Measurements from ENCODE around the gene TRPV6. TPM values are rescaled to one million over a fixed set of nuclear protein-coding genes. Genes with fewer than 3 reads are reported as not detected.

The TRPV6 gene
- total RNA-seq, 1 donor from 2014 or later, result 0.27 TPM

- TF ChIP-seq CTCF (IDR thresholded peaks at IDR 0.05; ENCODE audit: partially characterized antibody, unreplicated experiment), result no peak
- Mint-ChIP-seq H3K4me1 (ENCODE audit: low read depth, unreplicated experiment) (no peaks in the 10 kb centered on the region), H3K27ac (ENCODE audit: unreplicated experiment) (no peak overlapping the region), H3K36me3 (ENCODE audit: unreplicated experiment) (no peaks in the 10 kb centered on the region), H3K9me3 (ENCODE audit: unreplicated experiment) (no peaks in the 10 kb centered on the region), H3K27me3 (ENCODE audit: unreplicated experiment) (peaks cover 2% of the 10 kb centered on the region), H3K4me3 (ENCODE audit: unreplicated experiment) (no peak overlapping the region)
- DNase-seq, result no peak
Measured at GRCh38 chr7:142915315-142915714, 29.8 kb upstream of the TRPV6 start.

- Mint-ChIP-seq H3K27ac (ENCODE audit: unreplicated experiment) (no peak overlapping the region), H3K4me3 (ENCODE audit: unreplicated experiment) (no peak overlapping the region), H3K27me3 (ENCODE audit: unreplicated experiment) (peaks cover 2% of the 10 kb centered on the region), H3K4me1 (ENCODE audit: low read depth, unreplicated experiment) (no peaks in the 10 kb centered on the region), H3K9me3 (ENCODE audit: unreplicated experiment) (no peaks in the 10 kb centered on the region), H3K36me3 (ENCODE audit: unreplicated experiment) (no peaks in the 10 kb centered on the region)
- TF ChIP-seq CTCF (IDR thresholded peaks at IDR 0.05; ENCODE audit: partially characterized antibody, unreplicated experiment), result no peak
- no peak for DNase-seq
Measured at GRCh38 chr7:142914121-142914520, 28.6 kb upstream of the TRPV6 start.

GRCh38 chr7:142913566-142913965 lies 28.0 kb upstream of the TRPV6 start:
- H3K4me3 Mint-ChIP-seq (ENCODE audit: unreplicated experiment), result no peak overlapping the region
- H3K9me3 Mint-ChIP-seq (ENCODE audit: unreplicated experiment), result peaks cover 3% of the 10 kb centered on the region
- H3K4me1 Mint-ChIP-seq (ENCODE audit: low read depth, unreplicated experiment), result no peaks in the 10 kb centered on the region
- no peaks in the 10 kb centered on the region for H3K36me3 Mint-ChIP-seq (ENCODE audit: unreplicated experiment)
- peaks cover 2% of the 10 kb centered on the region for H3K27me3 Mint-ChIP-seq (ENCODE audit: unreplicated experiment)
- no peak overlapping the region for H3K27ac Mint-ChIP-seq (ENCODE audit: unreplicated experiment)
- no peak for DNase-seq
- no peak for TF ChIP-seq CTCF (IDR thresholded peaks at IDR 0.05; ENCODE audit: partially characterized antibody, unreplicated experiment)

- H3K36me3 Mint-ChIP-seq (ENCODE audit: unreplicated experiment), result no peaks in the 10 kb centered on the region
- no peak for DNase-seq
- H3K4me3 Mint-ChIP-seq (ENCODE audit: unreplicated experiment), result no peak overlapping the region
- TF ChIP-seq CTCF (IDR thresholded peaks at IDR 0.05; ENCODE audit: partially characterized antibody, unreplicated experiment), result no peak
- peaks cover 2% of the 10 kb centered on the region for H3K27me3 Mint-ChIP-seq (ENCODE audit: unreplicated experiment)
- no peak overlapping the region for H3K27ac Mint-ChIP-seq (ENCODE audit: unreplicated experiment)
- peaks cover 3% of the 10 kb centered on the region for H3K9me3 Mint-ChIP-seq (ENCODE audit: unreplicated experiment)
- H3K4me1 Mint-ChIP-seq (ENCODE audit: low read depth, unreplicated experiment), result no peaks in the 10 kb centered on the region
Measured at GRCh38 chr7:142913051-142913450, 27.5 kb upstream of the TRPV6 start.

- no peak overlapping the region for H3K27ac Mint-ChIP-seq (ENCODE audit: unreplicated experiment)
- H3K27me3 Mint-ChIP-seq (ENCODE audit: unreplicated experiment), result peaks cover 2% of the 10 kb centered on the region
- TF ChIP-seq CTCF (IDR thresholded peaks at IDR 0.05; ENCODE audit: partially characterized antibody, unreplicated experiment), result no peak
- H3K4me3 Mint-ChIP-seq (ENCODE audit: unreplicated experiment), result no peak overlapping the region
- no peaks in the 10 kb centered on the region for H3K36me3 Mint-ChIP-seq (ENCODE audit: unreplicated experiment)
- DNase-seq, result no peak
- peaks cover 3% of the 10 kb centered on the region for H3K9me3 Mint-ChIP-seq (ENCODE audit: unreplicated experiment)
- H3K4me1 Mint-ChIP-seq (ENCODE audit: low read depth, unreplicated experiment), result no peaks in the 10 kb centered on the region
Measured at GRCh38 chr7:142910481-142910880, 24.9 kb upstream of the TRPV6 start.
